GM12873 (cell line): ENCODE measurements around the gene GPC6.

Experiments used
- TF ChIP-seq, protein P1 (sequence below): IDR thresholded peaks from 2 replicates; pipeline ENCODE4 v1.5.1; 2012; ENCODE audit warnings: low read depth, mild to moderate bottlenecking, moderate library complexity, low read length, control low read depth; ENCODE audit not compliant: insufficient read depth; ENCODE audit errors: missing control alignments

The GPC6 gene

DNA sequence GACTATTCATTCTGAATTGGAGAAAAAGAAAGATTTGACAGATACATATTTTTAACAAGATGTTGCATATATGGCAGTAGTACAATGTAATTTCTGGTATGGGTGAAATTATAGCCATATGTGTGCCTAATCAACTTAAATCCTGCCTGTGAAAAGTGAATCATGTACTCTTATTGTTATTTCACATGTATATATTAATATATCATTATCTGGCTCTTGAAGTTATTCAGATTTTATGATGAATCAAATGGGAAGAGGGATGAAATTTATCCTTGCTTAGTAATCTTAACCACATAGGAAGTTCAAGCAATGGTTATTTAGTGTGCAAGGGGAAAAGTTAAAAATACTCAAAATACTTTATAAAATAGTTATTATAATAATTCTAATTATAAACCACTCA, 80.5 kb downstream of the GPC6 start:
- TF ChIP-seq, protein P1, sequence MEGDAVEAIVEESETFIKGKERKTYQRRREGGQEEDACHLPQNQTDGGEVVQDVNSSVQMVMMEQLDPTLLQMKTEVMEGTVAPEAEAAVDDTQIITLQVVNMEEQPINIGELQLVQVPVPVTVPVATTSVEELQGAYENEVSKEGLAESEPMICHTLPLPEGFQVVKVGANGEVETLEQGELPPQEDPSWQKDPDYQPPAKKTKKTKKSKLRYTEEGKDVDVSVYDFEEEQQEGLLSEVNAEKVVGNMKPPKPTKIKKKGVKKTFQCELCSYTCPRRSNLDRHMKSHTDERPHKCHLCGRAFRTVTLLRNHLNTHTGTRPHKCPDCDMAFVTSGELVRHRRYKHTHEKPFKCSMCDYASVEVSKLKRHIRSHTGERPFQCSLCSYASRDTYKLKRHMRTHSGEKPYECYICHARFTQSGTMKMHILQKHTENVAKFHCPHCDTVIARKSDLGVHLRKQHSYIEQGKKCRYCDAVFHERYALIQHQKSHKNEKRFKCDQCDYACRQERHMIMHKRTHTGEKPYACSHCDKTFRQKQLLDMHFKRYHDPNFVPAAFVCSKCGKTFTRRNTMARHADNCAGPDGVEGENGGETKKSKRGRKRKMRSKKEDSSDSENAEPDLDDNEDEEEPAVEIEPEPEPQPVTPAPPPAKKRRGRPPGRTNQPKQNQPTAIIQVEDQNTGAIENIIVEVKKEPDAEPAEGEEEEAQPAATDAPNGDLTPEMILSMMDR: no peak

DNA sequence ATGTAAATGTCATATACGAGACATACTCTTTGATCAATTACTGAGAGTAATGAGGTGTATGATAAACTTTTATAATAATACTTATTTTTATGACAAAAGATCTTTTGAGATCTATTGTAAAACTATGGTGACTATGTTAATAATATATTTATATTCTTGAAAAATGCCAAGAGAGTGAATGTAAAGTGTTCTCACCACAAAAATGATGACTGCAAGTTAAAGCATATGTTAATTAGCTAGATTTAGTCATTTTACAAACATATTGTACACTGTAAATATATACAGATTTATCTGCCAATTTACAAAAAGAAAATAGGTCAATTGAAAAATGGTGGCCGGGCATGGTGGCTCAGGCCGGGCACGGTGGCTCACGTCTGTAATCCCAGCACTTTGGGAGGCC, 81.0 kb downstream of the GPC6 start:
- TF ChIP-seq, protein P1: no peak

DNA sequence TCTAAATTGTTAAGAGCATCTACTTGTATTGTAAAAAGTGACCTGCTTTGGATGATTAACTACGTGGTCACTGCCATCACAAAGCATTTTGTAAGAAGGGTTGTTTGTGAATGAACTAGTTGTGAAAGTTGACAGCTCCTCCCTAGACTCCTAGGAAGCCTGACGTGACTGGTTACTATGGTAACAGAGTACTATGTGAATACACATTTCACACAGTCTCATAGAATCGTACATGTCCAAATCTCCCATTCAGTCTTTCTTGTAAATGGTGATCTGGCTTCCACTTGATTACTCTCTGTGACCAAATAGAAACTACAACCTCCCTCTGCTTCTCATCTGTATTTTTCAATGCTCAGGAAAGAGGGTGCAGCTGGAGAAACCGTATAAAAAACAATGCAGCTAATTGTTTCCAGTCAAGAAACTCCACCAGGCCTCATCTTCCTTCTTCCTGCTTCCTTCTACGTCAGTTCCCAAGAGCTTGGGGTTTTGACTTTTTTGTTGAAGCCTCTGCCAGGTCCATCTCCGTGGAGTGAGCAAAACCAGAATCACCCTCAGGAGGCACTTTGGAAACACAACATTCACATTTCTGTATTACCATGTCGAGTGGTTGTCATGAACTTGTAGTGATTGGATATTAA, 83.4 kb downstream of the GPC6 start:
- TF ChIP-seq, protein P1: no peak

DNA sequence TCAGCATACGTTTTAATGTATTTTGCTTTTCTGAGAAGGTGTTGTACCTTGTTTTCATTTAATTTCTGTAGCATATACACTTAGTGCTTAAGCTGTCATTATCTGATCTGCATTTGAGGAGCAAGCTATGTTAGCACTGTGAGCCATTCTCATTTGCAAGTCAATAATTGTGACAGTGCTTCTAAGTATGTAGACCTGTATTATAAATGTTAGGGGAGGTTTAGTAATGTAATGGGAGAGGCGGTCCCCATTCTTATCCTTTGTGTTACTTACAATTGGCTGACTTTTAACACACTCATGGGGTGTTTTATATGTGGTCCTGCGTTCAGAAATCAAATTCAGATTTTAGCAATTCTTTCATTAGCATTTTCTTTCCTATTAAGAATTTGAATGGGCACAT, 90.2 kb downstream of the GPC6 start:
- TF ChIP-seq, protein P1: no peak

DNA sequence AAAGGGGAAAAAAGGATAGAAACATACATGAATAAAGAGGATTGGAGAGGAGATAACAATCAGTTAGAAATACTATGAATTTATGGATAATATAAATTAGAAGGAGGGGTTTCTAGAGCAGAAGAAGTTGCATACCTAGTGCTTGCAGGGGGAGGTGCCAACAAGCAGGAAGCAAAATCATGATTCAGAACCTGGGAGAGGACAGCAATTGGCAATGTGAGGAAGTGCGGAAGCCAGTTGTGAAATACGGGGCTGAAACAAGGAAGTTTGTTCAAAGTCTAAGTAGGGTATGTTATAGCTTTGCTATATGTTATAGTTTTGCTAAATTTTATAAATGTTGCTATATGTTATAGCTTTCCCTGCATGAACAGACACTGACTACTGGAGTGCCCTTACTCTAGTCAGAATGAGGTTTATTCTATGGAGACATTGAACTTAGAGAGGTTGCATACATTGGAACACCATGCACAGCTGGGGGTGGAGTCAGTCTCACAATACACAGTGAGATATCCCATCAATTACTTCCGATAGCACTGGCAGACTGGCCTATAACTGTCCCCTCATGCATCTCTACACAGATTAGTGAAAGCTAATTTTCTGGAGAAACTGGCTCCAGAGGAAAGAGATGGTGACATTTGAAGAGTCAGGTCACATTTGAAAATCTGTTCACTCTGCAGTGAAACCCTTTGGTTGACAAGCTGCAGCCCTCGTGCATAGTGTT, 92.1 kb downstream of the GPC6 start:
- TF ChIP-seq, protein P1: no peak

DNA sequence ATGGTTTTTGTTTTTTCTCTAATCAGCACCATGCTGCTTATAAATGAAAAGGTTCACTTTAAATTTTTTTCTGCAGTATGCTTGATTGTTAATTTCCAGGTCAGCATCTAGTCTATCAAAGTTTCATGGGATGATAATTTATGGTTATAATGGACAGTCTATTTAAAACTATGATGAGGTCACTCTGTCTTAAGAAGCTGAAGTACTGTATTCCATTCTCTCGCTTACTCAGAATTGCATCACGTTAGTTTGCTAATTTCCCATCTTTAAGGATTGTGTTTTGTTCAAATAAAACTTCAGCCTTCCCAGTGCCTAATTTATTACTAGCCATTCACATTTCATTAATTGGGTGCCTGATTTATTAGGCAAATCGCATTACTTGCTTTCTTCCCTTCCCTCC, 94.3 kb downstream of the GPC6 start:
- TF ChIP-seq, protein P1: no peak

DNA sequence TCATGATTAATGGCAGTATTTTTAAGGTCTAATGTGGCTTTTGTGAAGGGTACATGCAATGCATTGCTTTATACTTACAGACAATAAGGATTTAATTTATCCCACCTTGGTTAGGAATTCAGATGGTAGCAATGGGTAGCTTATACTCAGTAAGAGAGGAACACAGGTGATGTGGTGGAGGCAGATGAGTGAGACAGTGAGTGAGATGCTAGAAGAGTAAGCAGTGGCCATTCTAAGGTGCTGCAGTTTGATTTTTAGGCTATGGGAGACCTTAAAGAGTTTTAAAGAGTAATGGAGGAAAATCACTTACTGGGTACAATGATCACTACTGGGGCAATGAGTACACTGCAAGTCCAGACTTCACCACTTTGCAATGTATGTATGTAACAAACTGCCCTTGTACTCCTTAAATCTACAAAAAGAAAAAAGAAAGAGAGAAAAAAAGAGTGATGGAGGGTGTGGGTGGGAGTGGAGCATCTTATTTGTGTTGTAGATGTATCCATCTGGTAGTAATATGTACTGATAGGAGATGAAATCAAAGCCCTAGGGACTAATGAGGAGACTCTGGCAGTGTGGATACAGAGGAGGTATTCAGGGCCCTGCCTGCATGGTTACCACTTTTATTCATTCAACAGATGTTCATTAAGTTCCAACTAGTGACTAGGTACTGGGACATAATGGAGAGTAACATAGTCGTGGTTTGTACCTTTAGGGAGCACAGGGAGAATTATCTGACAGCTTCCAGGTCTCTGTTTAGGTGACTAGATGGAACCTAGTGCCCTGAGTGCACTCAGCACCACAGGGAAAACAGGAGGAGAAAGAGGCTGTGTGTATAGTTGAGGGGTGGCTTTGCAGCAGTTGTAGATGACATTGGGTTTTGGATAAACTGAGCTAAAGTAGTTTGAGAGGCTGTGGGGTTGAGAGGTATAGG, 99.0 kb downstream of the GPC6 start:
- TF ChIP-seq, protein P1: no peak
